OCI-LY7 (cell line): ENCODE results near the gene ACTR2. TPM values are rescaled to one million over a fixed set of nuclear protein-coding genes. Genes with fewer than 3 reads are reported as not detected.

Experiments
- BruUV-seq: library from RNA; stranded (reverse); fragments of 400-500 nt; replicated peaks from 2 replicates; lab custom pipeline; 2021; lab: Mats Ljungman, UMichigan
- CTCF ChIA-PET: fragments of 300-600 bp; sonication (Branson Sonifier 250); formaldehyde crosslinking; loops from one replicate; lab custom pipeline; 2022; ENCODE audit warnings: antibody characterized with exemption; ENCODE audit not compliant: unreplicated experiment; lab: Charles Lee
- POLR2A ChIA-PET: fragments of 300-600 bp; sonication (Branson Sonifier 250); formaldehyde crosslinking; loops from one replicate; lab custom pipeline; 2022; ENCODE audit warnings: antibody characterized with exemption; lab: Charles Lee
- DNase-seq: peaks from one replicate; pipeline ENCODE4 v3.0.0-alpha.2; 2015; ENCODE audit warnings: low spot score
- H2AFZ ChIP-seq: fragments of 200-600 bp; sonication (generic), shearing (Covaris generic); 2 replicates; pipeline ENCODE4 v1.6.1; 2014; ENCODE audit warnings: mild to moderate bottlenecking, antibody characterized with exemption, low read length, moderate library complexity
- H3K27ac ChIP-seq: fragments of 200-600 bp; sonication (generic); 2 replicates; pipeline ENCODE4 v1.5.1; 2014; ENCODE audit warnings: mixed run types, low read depth, mild to moderate bottlenecking, moderate library complexity, low read length, inconsistent platforms; ENCODE audit not compliant: poor library complexity, severe bottlenecking
- H3K36me3 ChIP-seq: fragments of 200-600 bp; sonication (generic); 2 replicates; pipeline ENCODE4 v1.6.1; 2014; ENCODE audit warnings: mild to moderate bottlenecking, antibody characterized with exemption, low read length, moderate library complexity, mixed read lengths; ENCODE audit not compliant: insufficient read depth
- H3K4me1 ChIP-seq: fragments of 200-600 bp; sonication (generic); 2 replicates; pipeline ENCODE4 v1.5.1; 2014; ENCODE audit warnings: mild to moderate bottlenecking, low read length; ENCODE audit not compliant: insufficient read depth, poor library complexity, severe bottlenecking
- H3K4me2 ChIP-seq: fragments of 200-600 bp; sonication (generic); 2 replicates; pipeline ENCODE4 v1.6.1; 2014; ENCODE audit warnings: mild to moderate bottlenecking, low read length
- H3K4me3 ChIP-seq: fragments of 200-600 bp; sonication (generic); 2 replicates; pipeline ENCODE4 v1.5.1; 2014; ENCODE audit warnings: mild to moderate bottlenecking, low read depth, low read length; ENCODE audit not compliant: poor library complexity, severe bottlenecking
- H3K79me2 ChIP-seq: fragments of 200-600 bp; sonication (generic); 2 replicates; pipeline ENCODE4 v1.6.1; 2016; ENCODE audit warnings: low read depth, mild to moderate bottlenecking, low read length, moderate library complexity, mixed read lengths; ENCODE audit not compliant: insufficient read depth
- H3K9me2 ChIP-seq: fragments of 200-600 bp; sonication (generic); 2 replicates; pipeline ENCODE4 v1.6.1; 2016; ENCODE audit warnings: mild to moderate bottlenecking, low read length, mixed read lengths; ENCODE audit not compliant: insufficient read depth
- H3K9me3 ChIP-seq: fragments of 200-600 bp; sonication (generic); 2 replicates; pipeline ENCODE4 v1.6.1; 2014; ENCODE audit warnings: mild to moderate bottlenecking, mixed run types, low read length, mixed read lengths
- H4K20me1 ChIP-seq: fragments of 200-600 bp; sonication (generic); 2 replicates; pipeline ENCODE4 v1.6.1; 2014; ENCODE audit warnings: mild to moderate bottlenecking, antibody characterized with exemption, low read length, moderate library complexity, mixed read lengths; ENCODE audit not compliant: insufficient read depth
- CTCF ChIP-seq: fragments of 200-600 bp; sonication (generic); conservative IDR thresholded peaks from 2 replicates; pipeline ENCODE4 v1.5.1; 2014; ENCODE audit warnings: mild to moderate bottlenecking, antibody characterized with exemption, low read length, moderate library complexity, mixed read lengths
- EZH2phosphoT487 ChIP-seq: fragments of 200-600 bp; sonication (generic); IDR thresholded peaks from 2 replicates; pipeline ENCODE4 v1.6.1; 2018; ENCODE audit warnings: low read depth, borderline replicate concordance, mild to moderate bottlenecking, mixed run types, antibody characterized with exemption, low read length, moderate library complexity, mixed read lengths
- intact Hi-C: fragments of 100-400 bp; cut with micrococcal nuclease; formaldehyde crosslinking; loops from one replicate; pipeline ENCODE4 v1.10.0; 2022; ENCODE audit not compliant: unreplicated experiment
- total RNA-seq, 2 experiments: library from RNA; depleted of rRNA in 1 of 2; stranded (reverse); fragments of >200 nt in 1 of 2; shearing (Covaris generic) in 1 of 2; gene quantifications; 2 replicates each; pipeline ENCODE4 v1.2.3, GENCODE V29; 2014 to 2022

Gene ACTR2
- total RNA-seq, 2 experiments from 2014 or later: 69.0 to 412 TPM

GRCh38 chr2:65291216-65292105, 63.8 kb downstream of the ACTR2 start:
- Histone ChIP-seq H3K36me3 (no peaks in the 10 kb centered on the region), H3K9me2 (no peaks in the 10 kb centered on the region), H3K79me2 (no peaks in the 10 kb centered on the region), H3K27ac (no peak overlapping the region), H3K4me2 (no peak overlapping the region), H3K4me3 (no peak overlapping the region), H3K4me1 (no peaks in the 10 kb centered on the region), H3K9me3 (no peaks in the 10 kb centered on the region), H4K20me1 (no peaks in the 10 kb centered on the region), H2AFZ (no peak overlapping the region)
- CTCF ChIA-PET: no interaction called here
- no TSS peak for BruUV-seq
- POLR2A ChIA-PET: interaction anchor here (0.7 kb wide), 1 partner anchor 272 kb away, joined by 3 read pairs; no protein-coding TSS in a partner anchor
- TF ChIP-seq CTCF: no peak
- no peak for TF ChIP-seq EZH2phosphoT487
- intact Hi-C loops: no loop called here
- no peak for DNase-seq

- no peak for DNase-seq
- ChIA-PET POLR2A (no interaction called here), CTCF (no interaction called here)
- no TSS peak for BruUV-seq
- no peak overlapping the region for H3K4me2 ChIP-seq
- H2AFZ ChIP-seq: no peak overlapping the region
- H3K27ac ChIP-seq: no peak overlapping the region
- H3K4me3 ChIP-seq: no peak overlapping the region
- H3K9me3 ChIP-seq: no peaks in the 10 kb centered on the region
- TF ChIP-seq EZH2phosphoT487 (no peak), CTCF (no peak)
- intact Hi-C loops: no loop called here
- H3K79me2 ChIP-seq: no peaks in the 10 kb centered on the region
- peaks cover 5% of the 10 kb centered on the region for H3K4me1 ChIP-seq
- no peaks in the 10 kb centered on the region for H3K36me3 ChIP-seq
- no peaks in the 10 kb centered on the region for H4K20me1 ChIP-seq
- no peaks in the 10 kb centered on the region for H3K9me2 ChIP-seq
These were observed 64.4 kb downstream of the ACTR2 start for GRCh38 chr2:65292106-65292400.

- CTCF ChIA-PET: interaction anchor here (0.9 kb wide), 1 partner anchor 77 kb away, joined by 4 read pairs; no protein-coding TSS in a partner anchor
These were observed 64.9 kb downstream of the ACTR2 start for GRCh38 chr2:65292461-65293011.

More at GRCh38 chr2:65292461-65293011, 64.9 kb downstream of the ACTR2 start:
- Histone ChIP-seq H4K20me1 (no peaks in the 10 kb centered on the region), H3K27ac (no peak overlapping the region), H3K4me2 (no peak overlapping the region), H3K9me3 (no peaks in the 10 kb centered on the region), H3K9me2 (no peaks in the 10 kb centered on the region), H3K36me3 (no peaks in the 10 kb centered on the region), H2AFZ (no peak overlapping the region), H3K4me3 (no peak overlapping the region), H3K4me1 (peaks cover 7% of the 10 kb centered on the region), H3K79me2 (no peaks in the 10 kb centered on the region)
- no TSS peak for BruUV-seq
- intact Hi-C loops: no loop called here
- POLR2A ChIA-PET: interaction anchor here (0.6 to 0.7 kb wide), 2 partner anchors 9 to 205 kb away, joined by 3 to 5 read pairs; no protein-coding TSS in a partner anchor
- no peak for DNase-seq
- TF ChIP-seq CTCF (no peak), EZH2phosphoT487 (no peak)
